Measurements from ENCODE around the gene NKIRAS2.
A peak's percentile ranks its signal among the peaks of the same experiment; 100 is the strongest.
"Not testable (repeated sequence)": the region's sequence is repeated elsewhere in the genome, so short reads cannot be mapped to it uniquely, and the experiment has no call there.

Gene NKIRAS2

DNA sequence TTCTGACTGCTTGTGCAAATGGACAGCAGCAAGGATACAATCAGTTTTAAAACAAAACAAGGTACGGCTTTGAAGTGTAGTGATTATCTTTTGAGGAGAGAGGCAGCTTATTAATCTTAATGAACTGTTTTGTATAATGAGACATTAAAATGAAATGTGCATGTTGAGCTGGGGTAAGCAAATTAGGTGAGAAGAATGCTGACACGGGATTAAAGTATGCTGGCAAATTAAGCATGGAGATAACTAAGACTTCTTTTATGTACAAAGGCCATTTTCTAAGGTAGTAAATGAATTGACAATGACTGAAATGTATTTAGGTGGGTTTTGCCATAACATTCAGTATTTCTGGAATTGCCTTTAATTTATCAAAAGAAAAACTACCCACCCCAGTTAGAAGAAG is 21.4 kb upstream of the NKIRAS2 start:
- no peak for DNase-seq (ENCODE audit: low read depth)

DNA sequence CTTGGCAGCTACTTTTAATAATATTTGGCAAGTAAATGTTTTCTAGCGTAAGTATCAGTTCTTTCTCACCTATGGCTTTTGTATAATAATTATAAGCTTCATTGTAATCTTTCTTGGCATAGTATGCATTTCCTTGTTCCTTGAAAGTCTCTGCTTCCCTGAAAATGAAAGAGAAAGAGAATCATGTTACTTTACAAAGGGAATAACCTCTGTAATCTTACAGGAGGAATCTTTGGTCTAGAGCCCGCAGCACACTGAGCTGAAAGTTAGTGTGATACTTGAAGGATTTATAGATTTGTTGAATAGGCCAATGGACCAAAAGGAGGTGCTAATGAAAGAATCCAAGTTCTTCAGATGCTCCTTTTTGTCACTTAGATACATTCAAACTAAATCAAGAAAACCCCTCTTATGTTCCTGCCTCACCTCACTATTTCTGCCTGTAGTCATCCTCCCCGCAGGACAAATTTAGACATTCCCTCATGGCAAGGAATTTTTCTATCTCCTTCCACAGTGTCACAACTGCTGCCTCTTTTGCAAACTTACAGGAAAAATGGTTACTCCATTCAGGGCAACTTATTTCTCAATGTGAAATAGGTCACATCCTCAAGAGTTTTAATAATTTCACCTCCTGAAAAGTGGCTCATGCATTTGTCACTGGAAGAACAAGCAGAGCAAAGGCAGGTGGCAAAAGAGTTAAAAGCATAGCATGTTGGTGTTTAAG is 19.3 kb upstream of the NKIRAS2 start:
- DNase-seq (ENCODE audit: low read depth), result no peak

- no peak for DNase-seq (ENCODE audit: low read depth)
These were observed 18.2 kb upstream of the NKIRAS2 start for GRCh38 chr17:42001729-42002128.

DNA sequence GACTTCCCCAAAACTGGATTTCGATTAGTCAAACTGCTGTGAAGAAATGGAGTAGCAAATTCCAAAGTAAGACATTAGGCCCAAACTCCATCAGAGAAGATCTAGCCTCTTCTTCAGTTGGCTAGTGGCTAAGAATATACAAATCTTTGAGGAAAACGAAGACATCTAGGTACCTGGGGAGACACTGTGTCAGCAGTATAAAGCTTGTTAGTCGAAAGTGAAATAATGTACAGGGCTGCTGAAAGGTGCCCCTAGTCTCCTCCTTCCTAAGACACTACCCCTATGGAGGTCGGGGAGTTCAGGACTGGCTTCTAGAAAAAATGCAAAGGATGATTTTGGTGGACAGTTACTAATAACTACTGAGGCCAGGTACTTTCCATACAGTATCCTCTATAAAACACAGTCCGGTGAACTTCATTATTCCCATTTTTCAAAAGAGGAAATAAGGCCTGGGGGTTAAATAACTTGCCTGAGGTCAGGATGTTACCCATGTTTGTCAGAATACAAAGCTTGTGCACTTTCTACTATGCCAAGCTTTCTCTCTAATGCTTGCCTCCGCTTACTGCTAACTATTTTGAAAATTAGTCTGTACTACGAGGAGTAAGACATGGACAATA is 17.6 kb upstream of the NKIRAS2 start:
- DNase-seq (ENCODE audit: low read depth), result no peak

DNA sequence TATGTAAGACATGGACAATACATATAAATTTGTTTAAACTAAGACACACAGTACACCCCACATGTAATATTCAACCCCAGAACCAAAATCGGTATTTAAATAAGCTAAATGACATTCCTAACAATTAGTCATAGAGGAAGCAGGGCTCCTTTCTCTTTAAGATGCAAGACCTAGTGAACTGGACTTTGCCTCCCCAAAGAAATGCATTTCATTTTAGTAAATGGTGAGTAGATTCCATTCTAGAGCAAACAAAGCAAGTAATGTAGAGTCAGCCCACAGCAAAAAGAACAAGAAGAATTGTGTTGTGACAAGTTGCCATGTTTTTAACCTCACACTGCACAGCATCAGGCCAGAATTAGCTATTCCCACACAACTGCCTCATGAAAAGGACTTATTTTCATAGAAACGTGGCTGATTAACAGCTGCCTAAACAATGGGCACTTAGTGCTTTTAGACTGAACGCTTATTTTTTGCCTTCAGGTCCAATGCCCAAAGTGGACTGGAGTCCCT is 17.0 kb upstream of the NKIRAS2 start:
- DNase-seq (ENCODE audit: low read depth), result peak; percentile 72

- no peak for DNase-seq (ENCODE audit: low read depth)
These were observed 14.7 kb upstream of the NKIRAS2 start for GRCh38 chr17:42005166-42005565.

- DNase-seq (ENCODE audit: low read depth), result peak; percentile 59
These were observed 10.7 kb upstream of the NKIRAS2 start for GRCh38 chr17:42009170-42009569.

DNA sequence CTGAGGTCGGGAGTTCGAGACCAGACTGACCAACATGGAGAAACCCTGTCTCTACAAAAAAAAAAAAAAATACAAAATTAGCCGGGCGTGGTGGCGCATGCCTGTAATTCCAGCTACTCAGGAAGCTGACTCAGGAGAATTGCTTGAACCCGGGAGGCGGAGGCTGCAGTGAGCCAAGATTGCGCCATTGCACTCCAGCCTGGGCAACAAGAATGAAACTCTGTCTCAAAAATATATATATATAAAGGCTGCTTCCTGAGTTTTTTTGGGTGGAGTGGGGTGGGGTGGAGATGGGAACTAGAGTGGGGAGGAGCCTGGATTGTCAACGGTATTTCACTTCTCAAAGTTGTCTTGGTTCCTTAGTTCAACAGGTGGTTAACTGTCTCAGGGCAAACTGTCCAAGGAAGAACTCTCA is 9.6 kb upstream of the NKIRAS2 start:
- peak; percentile 66 for DNase-seq (ENCODE audit: low read depth)

GRCh38 chr17:42010898-42011516 is 8.9 kb upstream of the NKIRAS2 start:
- peak; percentile 54 for DNase-seq (ENCODE audit: low read depth)

GRCh38 chr17:42012363-42012762 is 7.5 kb upstream of the NKIRAS2 start:
- DNase-seq (ENCODE audit: low read depth), result not testable (repeated sequence)

GRCh38 chr17:42013740-42014139 is 6.2 kb upstream of the NKIRAS2 start:
- DNase-seq (ENCODE audit: low read depth), result not testable (repeated sequence)

- peak; percentile 28 for DNase-seq (ENCODE audit: low read depth)
These were observed 3.5 kb upstream of the NKIRAS2 start for GRCh38 chr17:42016411-42016831.

DNA sequence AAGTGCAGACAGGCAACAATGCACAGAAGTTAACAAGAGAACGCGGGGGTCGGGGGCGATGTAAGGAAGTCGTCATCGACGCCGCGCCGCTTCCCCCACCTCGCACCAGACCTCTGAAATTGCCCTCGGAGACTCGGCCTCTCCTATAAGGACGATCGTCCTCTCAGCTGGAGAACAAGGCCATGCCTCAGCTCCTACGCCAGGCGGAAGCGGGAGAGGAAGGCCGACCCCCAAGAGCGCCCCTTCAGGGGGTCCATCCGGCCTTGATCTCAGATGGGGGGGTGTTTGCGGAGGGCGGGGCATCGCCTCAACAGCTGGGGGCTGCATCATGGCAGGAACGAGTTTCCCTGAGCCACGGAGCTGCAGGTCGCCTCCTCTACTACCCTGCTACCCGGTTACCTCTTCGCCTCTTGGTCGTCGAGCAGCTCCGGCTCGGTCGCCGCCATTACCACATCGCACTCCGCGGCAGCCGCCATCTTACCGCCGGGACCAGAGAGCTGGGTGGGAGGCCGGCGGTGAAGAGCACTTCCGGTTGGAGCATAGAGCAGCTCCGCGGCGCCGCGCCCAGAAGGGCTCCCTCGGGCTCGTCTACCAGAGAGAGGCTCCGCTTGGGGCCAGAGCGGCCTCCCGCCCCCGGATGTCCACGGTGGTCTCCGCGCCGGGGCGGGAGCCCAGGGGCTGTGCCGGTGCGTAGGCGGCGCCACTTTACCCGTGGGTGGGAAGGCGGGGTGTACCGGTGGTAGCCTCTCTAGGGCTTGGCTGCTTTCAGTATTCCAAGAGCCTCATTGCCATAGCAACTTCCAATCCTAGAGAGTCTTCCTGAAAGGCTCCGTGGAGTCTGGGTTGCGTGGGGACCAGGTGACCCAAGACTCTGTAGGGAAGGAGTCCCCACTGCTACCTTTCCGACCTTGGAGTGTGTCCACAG is 2.7 kb upstream of the NKIRAS2 start, which contains the start of gene DNAJC7:
DNAJC7 (minus strand) TSS at position 499 of the 925 bp plus-strand sequence; CDS start at position 476, 23 bp downstream.
- peak; percentile 92 for DNase-seq (ENCODE audit: low read depth)

DNA sequence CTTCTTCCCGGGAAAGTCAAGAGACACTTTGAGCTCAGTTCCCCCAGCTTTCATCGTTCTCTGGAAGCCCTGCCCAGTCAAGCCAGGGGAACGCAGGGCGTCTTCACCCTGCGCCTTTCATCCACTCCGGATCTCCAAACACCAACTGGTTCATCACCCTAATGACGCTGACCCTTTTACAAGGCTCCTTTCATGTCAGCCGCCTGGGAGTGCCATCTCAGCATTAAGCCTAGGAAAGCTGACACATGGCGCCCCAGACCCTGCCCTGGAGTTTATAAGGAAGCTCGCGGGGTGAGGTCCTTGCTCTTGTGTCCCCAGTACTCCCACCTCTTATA is 2.1 kb upstream of the NKIRAS2 start:
- no peak for DNase-seq (ENCODE audit: low read depth)

- no peak for DNase-seq (ENCODE audit: low read depth)
These were observed 1.6 kb upstream of the NKIRAS2 start for GRCh38 chr17:42018339-42018738.

GRCh38 chr17:42018988-42019387 is 902 bp upstream of the NKIRAS2 start:
- DNase-seq (ENCODE audit: low read depth), result no peak

DNA sequence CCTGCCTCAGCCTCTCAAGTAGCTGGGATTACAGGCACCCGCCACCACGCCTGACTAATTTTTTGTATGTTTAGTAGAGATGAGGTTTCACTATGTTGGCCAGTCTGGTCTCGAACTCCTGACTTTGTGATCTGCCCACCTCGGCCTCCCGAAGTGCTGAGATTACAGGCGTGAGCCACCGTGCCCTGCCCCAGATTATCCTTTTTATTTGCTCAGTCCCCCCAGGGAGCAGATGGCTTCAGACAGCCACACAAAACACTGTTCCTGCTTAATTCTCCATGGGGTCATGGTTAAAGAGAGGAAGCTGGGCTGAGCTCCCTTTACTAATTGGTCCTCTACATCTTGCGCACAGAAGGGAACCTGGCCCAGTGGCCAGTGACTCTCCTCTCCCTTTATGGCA is 955 bp downstream of the NKIRAS2 start:
- DNase-seq (ENCODE audit: low read depth), result not testable (repeated sequence)

DNA sequence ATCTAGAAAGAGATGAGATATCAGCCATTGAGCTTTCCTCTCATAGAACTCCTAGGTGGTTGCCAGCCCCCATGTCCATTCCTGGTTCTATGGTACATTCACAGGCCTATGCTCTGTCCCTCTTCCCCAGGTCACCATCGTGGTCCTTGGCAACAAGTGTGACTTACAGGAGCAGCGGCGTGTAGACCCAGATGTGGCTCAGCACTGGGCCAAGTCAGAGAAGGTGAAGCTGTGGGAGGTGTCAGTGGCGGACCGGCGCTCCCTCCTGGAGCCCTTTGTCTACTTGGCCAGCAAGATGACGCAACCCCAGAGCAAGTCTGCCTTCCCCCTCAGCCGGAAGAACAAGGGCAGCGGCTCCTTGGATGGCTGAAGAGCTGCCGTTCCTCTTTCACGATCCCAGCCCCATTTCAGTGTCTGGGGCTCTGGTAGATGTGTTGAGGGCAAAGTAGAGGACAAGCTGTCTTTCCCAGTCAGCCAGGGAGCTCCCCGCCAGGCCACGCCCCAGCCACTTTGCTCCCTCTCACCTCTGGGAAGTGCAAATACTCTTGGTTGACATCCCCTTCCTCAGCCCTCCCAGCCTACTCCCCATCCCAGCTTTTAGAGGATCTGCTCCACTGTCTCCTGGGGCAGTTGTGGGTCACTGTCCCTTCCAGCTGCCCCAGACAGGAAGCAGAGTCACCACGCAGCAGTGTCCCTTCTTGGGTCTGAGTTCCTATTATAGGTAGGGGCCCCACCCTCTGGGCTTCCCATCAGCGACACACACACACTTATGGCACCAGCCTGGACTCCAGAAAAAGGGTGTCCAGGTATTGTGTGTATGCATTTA is 3.8 kb downstream of the NKIRAS2 start:
- DNase-seq (ENCODE audit: low read depth), result peak; percentile 41

DNA sequence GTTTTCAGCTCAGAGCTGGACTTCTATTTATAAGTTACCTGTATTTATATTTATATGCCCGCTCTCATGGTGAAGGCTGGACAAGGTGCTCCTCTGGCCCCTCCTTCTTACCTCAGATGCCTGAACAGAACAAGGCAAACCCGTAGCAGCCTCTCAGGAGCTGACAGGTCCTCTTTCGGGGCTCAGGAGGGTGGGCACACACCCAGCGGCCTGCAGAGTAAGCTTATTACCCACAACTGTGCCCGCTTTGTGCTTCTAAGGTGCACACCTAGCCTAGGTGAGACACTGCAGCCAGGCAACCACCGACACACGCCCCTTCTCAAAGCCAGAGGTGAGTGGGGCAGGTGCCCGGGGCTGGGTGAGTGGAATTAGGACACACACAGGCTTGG is 5.3 kb downstream of the NKIRAS2 start:
- DNase-seq (ENCODE audit: low read depth), result no peak

- no peak for DNase-seq (ENCODE audit: low read depth)
These were observed 6.0 kb downstream of the NKIRAS2 start for GRCh38 chr17:42025936-42026335.
